PC-9 (cell line): ENCODE results near the gene CNTNAP5. TPM values are rescaled to one million over a fixed set of nuclear protein-coding genes. Genes with fewer than 3 reads are reported as not detected.

Experiments
- BruUV-seq: library from RNA; stranded (reverse); fragments of 400-500 nt; replicated peaks from 2 replicates; lab custom pipeline; 2021; lab: Mats Ljungman, UMichigan
- CTCF ChIA-PET: fragments of 300-600 bp; sonication (Branson Sonifier 250); formaldehyde crosslinking; loops from one replicate; lab custom pipeline; 2022; ENCODE audit warnings: antibody characterized with exemption; lab: Charles Lee
- POLR2A ChIA-PET: fragments of 300-600 bp; sonication (Branson Sonifier 250); formaldehyde crosslinking; loops from one replicate; lab custom pipeline; 2022; ENCODE audit warnings: antibody characterized with exemption; ENCODE audit not compliant: unreplicated experiment; lab: Charles Lee
- DNase-seq, 2 experiments: peaks; one replicate each; pipeline versions ENCODE4 v3.0.0 to v3.0.0-alpha.2; 2015 to 2022; ENCODE audit warnings: mixed read lengths in 1 of 2
- H2AFZ ChIP-seq: fragments of 200-600 bp; sonication (generic); 2 replicates; pipeline ENCODE4 v1.8.1; 2017; ENCODE audit warnings: antibody characterized with exemption
- H3F3A ChIP-seq: fragments of 200-600 bp; sonication (generic); 2 replicates; pipeline ENCODE4 v1.8.1; 2017; ENCODE audit warnings: antibody characterized with exemption, mild to moderate bottlenecking, low read depth; ENCODE audit not compliant: insufficient read depth
- H3K27ac ChIP-seq: fragments of 200-600 bp; sonication (generic); 2 replicates; pipeline ENCODE4 v1.6.1; 2016; ENCODE audit warnings: mixed run types
- H3K27me3 ChIP-seq: fragments of 200-600 bp; sonication (generic); 2 replicates; pipeline ENCODE4 v1.6.1; 2016; ENCODE audit warnings: low read depth, mixed run types; ENCODE audit not compliant: insufficient read depth
- H3K36me3 ChIP-seq: fragments of 200-600 bp; sonication (generic); 2 replicates; pipeline ENCODE4 v1.6.1; 2016; ENCODE audit warnings: low read depth, mixed run types
- H3K4me1 ChIP-seq: fragments of 200-600 bp; sonication (generic); replicated peaks from 2 replicates; pipeline ENCODE4 v1.6.1; 2016; ENCODE audit warnings: mixed run types; ENCODE audit not compliant: insufficient read depth
- H3K4me2 ChIP-seq: fragments of 200-600 bp; sonication (generic); 2 replicates; pipeline ENCODE4 v1.6.1; 2017; ENCODE audit warnings: mixed run types
- H3K4me3 ChIP-seq: fragments of 200-600 bp; sonication (generic); 2 replicates; pipeline ENCODE4 v1.6.1; 2016; ENCODE audit warnings: mixed run types
- H3K79me2 ChIP-seq: fragments of 200-600 bp; sonication (generic); 2 replicates; pipeline ENCODE4 v1.6.1; 2017; ENCODE audit warnings: low read depth, mixed run types
- H3K9me2 ChIP-seq: fragments of 200-600 bp; sonication (generic); 2 replicates; pipeline ENCODE4 v1.8.1; 2017; ENCODE audit warnings: mild to moderate bottlenecking; ENCODE audit not compliant: insufficient read depth
- H3K9me3 ChIP-seq: fragments of 200-600 bp; sonication (generic); 2 replicates; pipeline ENCODE4 v1.8.1; 2016; ENCODE audit warnings: low read depth; ENCODE audit not compliant: insufficient read depth
- H4K20me1 ChIP-seq: fragments of 200-600 bp; sonication (generic); 2 replicates; pipeline ENCODE4 v1.8.1; 2017; ENCODE audit not compliant: insufficient read depth
- EZH2 ChIP-seq: fragments of 200-600 bp; sonication (generic); IDR thresholded peaks from 2 replicates; pipeline ENCODE4 v1.8.0; 2017; ENCODE audit warnings: antibody characterized with exemption, low read depth
- intact Hi-C: fragments of 100-400 bp; cut with micrococcal nuclease; formaldehyde crosslinking; loops from one replicate; pipeline ENCODE4 v1.10.0; 2022; ENCODE audit not compliant: unreplicated experiment
- total RNA-seq: library from RNA; stranded (reverse); gene quantifications from 2 replicates; pipeline ENCODE4 v1.2.3, GENCODE V29; 2021
- TF ChIP-seq, protein P1 (sequence below): fragments of 200-600 bp; sonication (generic); conservative IDR thresholded peaks from 2 replicates; pipeline ENCODE4 v1.6.1; 2017; ENCODE audit warnings: mixed run types, antibody characterized with exemption, mild to moderate bottlenecking, moderate library complexity

Gene CNTNAP5
- total RNA-seq, 1 experiment from 2014 or later = not detected

GRCh38 chr2:124535816-124536215 lies 510.7 kb downstream of the CNTNAP5 start:
- ChIA-PET POLR2A (no interaction called here), CTCF (no interaction called here)
- H3K4me3 ChIP-seq = no peak overlapping the region
- no peaks in the 10 kb centered on the region for H4K20me1 ChIP-seq
- intact Hi-C loops = no loop called here
- no peak for DNase-seq
- no peaks in the 10 kb centered on the region for H3K4me1 ChIP-seq
- H3K9me3 ChIP-seq = no peaks in the 10 kb centered on the region
- no peaks in the 10 kb centered on the region for H3F3A ChIP-seq
- H3K4me2 ChIP-seq = no peak overlapping the region
- H3K27me3 ChIP-seq = peaks cover 7% of the 10 kb centered on the region; the same call in 1 of the 2 replicates
- no peaks in the 10 kb centered on the region for H3K36me3 ChIP-seq
- TF ChIP-seq, protein P1, sequence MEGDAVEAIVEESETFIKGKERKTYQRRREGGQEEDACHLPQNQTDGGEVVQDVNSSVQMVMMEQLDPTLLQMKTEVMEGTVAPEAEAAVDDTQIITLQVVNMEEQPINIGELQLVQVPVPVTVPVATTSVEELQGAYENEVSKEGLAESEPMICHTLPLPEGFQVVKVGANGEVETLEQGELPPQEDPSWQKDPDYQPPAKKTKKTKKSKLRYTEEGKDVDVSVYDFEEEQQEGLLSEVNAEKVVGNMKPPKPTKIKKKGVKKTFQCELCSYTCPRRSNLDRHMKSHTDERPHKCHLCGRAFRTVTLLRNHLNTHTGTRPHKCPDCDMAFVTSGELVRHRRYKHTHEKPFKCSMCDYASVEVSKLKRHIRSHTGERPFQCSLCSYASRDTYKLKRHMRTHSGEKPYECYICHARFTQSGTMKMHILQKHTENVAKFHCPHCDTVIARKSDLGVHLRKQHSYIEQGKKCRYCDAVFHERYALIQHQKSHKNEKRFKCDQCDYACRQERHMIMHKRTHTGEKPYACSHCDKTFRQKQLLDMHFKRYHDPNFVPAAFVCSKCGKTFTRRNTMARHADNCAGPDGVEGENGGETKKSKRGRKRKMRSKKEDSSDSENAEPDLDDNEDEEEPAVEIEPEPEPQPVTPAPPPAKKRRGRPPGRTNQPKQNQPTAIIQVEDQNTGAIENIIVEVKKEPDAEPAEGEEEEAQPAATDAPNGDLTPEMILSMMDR = no peak
- no peak for TF ChIP-seq EZH2
- H2AFZ ChIP-seq = no peak overlapping the region
- no peak overlapping the region for H3K27ac ChIP-seq
- no peaks in the 10 kb centered on the region for H3K9me2 ChIP-seq
- no peaks in the 10 kb centered on the region for H3K79me2 ChIP-seq
- no TSS peak for BruUV-seq

GRCh38 chr2:124536591-124536990 lies 511.5 kb downstream of the CNTNAP5 start:
- H4K20me1 ChIP-seq = no peaks in the 10 kb centered on the region
- H3K79me2 ChIP-seq = no peaks in the 10 kb centered on the region
- H3K4me1 ChIP-seq = no peaks in the 10 kb centered on the region
- CTCF ChIA-PET = no interaction called here
- POLR2A ChIA-PET = no interaction called here
- H3K27me3 ChIP-seq = peaks cover 7% of the 10 kb centered on the region; the same call in 1 of the 2 replicates
- no peak overlapping the region for H3K27ac ChIP-seq
- H3K9me3 ChIP-seq = no peaks in the 10 kb centered on the region
- H2AFZ ChIP-seq = no peak overlapping the region
- H3K36me3 ChIP-seq = no peaks in the 10 kb centered on the region
- no peak for DNase-seq
- intact Hi-C loops = no loop called here
- no peak overlapping the region for H3K4me3 ChIP-seq
- no peaks in the 10 kb centered on the region for H3F3A ChIP-seq
- no TSS peak for BruUV-seq
- no peak for TF ChIP-seq EZH2
- TF ChIP-seq, protein P1 = no peak
- H3K9me2 ChIP-seq = no peaks in the 10 kb centered on the region
- H3K4me2 ChIP-seq = no peak overlapping the region

- no peak overlapping the region for H3K4me2 ChIP-seq
- H3F3A ChIP-seq = no peaks in the 10 kb centered on the region
- H3K79me2 ChIP-seq = no peaks in the 10 kb centered on the region
- intact Hi-C loops = no loop called here
- H3K9me3 ChIP-seq = no peaks in the 10 kb centered on the region
- DNase-seq = no peak
- no peak for TF ChIP-seq EZH2
- TF ChIP-seq, protein P1 = no peak
- H3K36me3 ChIP-seq = no peaks in the 10 kb centered on the region
- ChIA-PET POLR2A (no interaction called here), CTCF (no interaction called here)
- no peaks in the 10 kb centered on the region for H4K20me1 ChIP-seq
- no peak overlapping the region for H3K27ac ChIP-seq
- no peak overlapping the region for H3K4me3 ChIP-seq
- no TSS peak for BruUV-seq
- no peaks in the 10 kb centered on the region for H3K9me2 ChIP-seq
- H3K4me1 ChIP-seq = no peaks in the 10 kb centered on the region
- H3K27me3 ChIP-seq = peaks cover 7% of the 10 kb centered on the region; the same call in 1 of the 2 replicates
- no peak overlapping the region for H2AFZ ChIP-seq
These were observed 513.5 kb downstream of the CNTNAP5 start for GRCh38 chr2:124538549-124538948.
